Neural crest cell (in vitro differentiated cells): ENCODE measurements around the gene IMPA2. TPM values are rescaled to one million over a fixed set of nuclear protein-coding genes. Genes with fewer than 3 reads are reported as not detected.

ENCODE experiments used
- DNase-seq: peaks from one replicate; pipeline ENCODE4 v3.0.0; 2021; ENCODE audit warnings: low read depth, mixed read lengths, low spot score
- H3K27ac Mint-ChIP-seq: one replicate; pipeline ENCODE4 v1.8.0; 2021; ENCODE audit warnings: mild to moderate bottlenecking, mixed read lengths; ENCODE audit not compliant: unreplicated experiment
- H3K27me3 Mint-ChIP-seq: 2 replicates; pipeline ENCODE4 v1.8.0; 2021; ENCODE audit warnings: low read depth, mild to moderate bottlenecking, mixed read lengths
- H3K36me3 Mint-ChIP-seq: 2 replicates; pipeline ENCODE4 v1.8.0; 2021; ENCODE audit warnings: low read depth, mild to moderate bottlenecking, mixed read lengths
- H3K4me1 Mint-ChIP-seq: 2 replicates; pipeline ENCODE4 v1.8.0; 2021; ENCODE audit warnings: mixed read lengths
- H3K4me3 Mint-ChIP-seq: one replicate; pipeline ENCODE4 v1.8.0; 2021; ENCODE audit warnings: mild to moderate bottlenecking, mixed read lengths
- H3K9me3 Mint-ChIP-seq: 2 replicates; pipeline ENCODE4 v1.8.0; 2021; ENCODE audit warnings: mixed read lengths
- CTCF ChIP-seq: fragments of 200-600 bp; sonication (generic); conservative IDR thresholded peaks from 2 replicates; pipeline ENCODE4 v1.5.0; 2021; ENCODE audit warnings: antibody characterized with exemption, mild to moderate bottlenecking
- total RNA-seq: library from RNA; stranded (reverse); gene quantifications from 2 replicates; pipeline ENCODE4 v1.2.1, GENCODE V29; 2021

IMPA2 gene
- total RNA-seq, 1 donor from 2014 or later = 51.3 TPM

GRCh38 chr18:11980494-11981191 is 664 bp upstream of the IMPA2 start:
- Mint-ChIP-seq H3K27me3 (peaks cover 16% of the 10 kb centered on the region), H3K4me3 (peak overlapping the region; percentile 90), H3K27ac (peak overlapping the region; percentile 96), H3K4me1 (peaks cover 44% of the 10 kb centered on the region), H3K9me3 (no peaks in the 10 kb centered on the region), H3K36me3 (no peaks in the 10 kb centered on the region)
- TF ChIP-seq CTCF = no peak
- DNase-seq = peak; percentile 98

- peak overlapping the region; percentile 95 for H3K4me3 Mint-ChIP-seq
- H3K36me3 Mint-ChIP-seq = no peaks in the 10 kb centered on the region
- peak; percentile 18 for TF ChIP-seq CTCF
- peak; percentile 43 for DNase-seq
- H3K27me3 Mint-ChIP-seq = peaks cover 16% of the 10 kb centered on the region
- H3K4me1 Mint-ChIP-seq = peaks cover 53% of the 10 kb centered on the region
- no peaks in the 10 kb centered on the region for H3K9me3 Mint-ChIP-seq
- H3K27ac Mint-ChIP-seq = peak overlapping the region; percentile 87
These were observed 448 bp downstream of the IMPA2 start for GRCh38 chr18:11981543-11982366.

GRCh38 chr18:11982981-11983380 is 1.7 kb downstream of the IMPA2 start:
- H3K27me3 Mint-ChIP-seq = peaks cover 16% of the 10 kb centered on the region
- peak overlapping the region; percentile 82 for H3K4me3 Mint-ChIP-seq
- no peak for DNase-seq
- no peaks in the 10 kb centered on the region for H3K36me3 Mint-ChIP-seq
- no peaks in the 10 kb centered on the region for H3K9me3 Mint-ChIP-seq
- peaks cover 55% of the 10 kb centered on the region for H3K4me1 Mint-ChIP-seq
- no peak for TF ChIP-seq CTCF
- no peak overlapping the region for H3K27ac Mint-ChIP-seq

GRCh38 chr18:11983592-11983991 is 2.3 kb downstream of the IMPA2 start:
- Mint-ChIP-seq H3K4me3 (peak overlapping the region; percentile 82), H3K9me3 (no peaks in the 10 kb centered on the region), H3K27ac (no peak overlapping the region), H3K4me1 (peaks cover 60% of the 10 kb centered on the region), H3K36me3 (no peaks in the 10 kb centered on the region), H3K27me3 (peaks cover 16% of the 10 kb centered on the region)
- no peak for TF ChIP-seq CTCF
- DNase-seq = peak; percentile 20

- H3K27ac Mint-ChIP-seq = no peak overlapping the region
- H3K4me1 Mint-ChIP-seq = peaks cover 58% of the 10 kb centered on the region
- no peak for DNase-seq
- H3K4me3 Mint-ChIP-seq = peak overlapping the region; percentile 57
- H3K36me3 Mint-ChIP-seq = no peaks in the 10 kb centered on the region
- no peaks in the 10 kb centered on the region for H3K9me3 Mint-ChIP-seq
- no peak for TF ChIP-seq CTCF
- H3K27me3 Mint-ChIP-seq = peaks cover 16% of the 10 kb centered on the region
These were observed 2.8 kb downstream of the IMPA2 start for GRCh38 chr18:11984091-11984490.
